Left lobe of liver (tissue), 2 donors: ENCODE measurements around the gene OR11L1. TPM values are rescaled to one million over a fixed set of nuclear protein-coding genes. Genes with fewer than 3 reads are reported as not detected.

Experiments used
- ATAC-seq: fragments of 200-7000 bp; cut with Tn5 transposase; one replicate; pipeline ENCODE4 v1.9.1; 2020; ENCODE audit warnings: mild to moderate bottlenecking, moderate library complexity
- DNase-seq: peaks from one replicate; pipeline ENCODE4 v3.0.0-alpha.2; 2020; ENCODE audit warnings: low spot score
- total RNA-seq: library from RNA; stranded (reverse); gene quantifications from one replicate; pipeline ENCODE4 v1.2.1, GENCODE V29; 2021
- donor health status: DM: no; HTN: no; CAD: no; lungs with moderate emphysema.
- donor health status: DM: no; HTN: yes; CAD: no.

The OR11L1 gene
- total RNA-seq, result not detected

GRCh38 chr1:247841796-247842195, at the start of gene OR11L1:
Gene OR11L1 (minus strand): TSS chr1:247841896. CDS start chr1:247841896, 0 bp downstream.
- ATAC-seq (no peak), DNase-seq (no peak)

- ATAC-seq (no peak), DNase-seq (no peak)
Observed at GRCh38 chr1:247884797-247885413, 43.2 kb upstream of the OR11L1 start.

GRCh38 chr1:247883346-247883745, 41.6 kb upstream of the OR11L1 start:
- ATAC-seq (no peak), DNase-seq (no peak)

GRCh38 chr1:247865416-247865815, 23.7 kb upstream of the OR11L1 start:
- DNase-seq (no peak), ATAC-seq (no peak)

- ATAC-seq (no peak), DNase-seq (no peak)
Observed at GRCh38 chr1:247864644-247865043, 22.9 kb upstream of the OR11L1 start.

- DNase-seq (no peak), ATAC-seq (no peak)
Observed at GRCh38 chr1:247862756-247863155, 21.1 kb upstream of the OR11L1 start.

GRCh38 chr1:247857985-247858619, 16.4 kb upstream of the OR11L1 start:
- no peak for ATAC-seq
- no peak for DNase-seq

GRCh38 chr1:247857069-247857984, 15.6 kb upstream of the OR11L1 start, which contains the start of gene TRIM58:
Gene TRIM58 (plus strand): TSS chr1:247857187. CDS start chr1:247857247, 60 bp downstream.
- ATAC-seq, result peak; percentile 19
- no peak for DNase-seq

GRCh38 chr1:247855911-247856310, 14.2 kb upstream of the OR11L1 start:
- no peak for ATAC-seq
- no peak for DNase-seq

- no peak for ATAC-seq
- no peak for DNase-seq
Observed at GRCh38 chr1:247854899-247855545, 13.3 kb upstream of the OR11L1 start.

- no peak for ATAC-seq
- DNase-seq, result no peak
Observed at GRCh38 chr1:247849616-247850015, 7.9 kb upstream of the OR11L1 start.

- DNase-seq (no peak), ATAC-seq (no peak)
Observed at GRCh38 chr1:247848346-247848745, 6.7 kb upstream of the OR11L1 start.

- no peak for DNase-seq
- no peak for ATAC-seq
Observed at GRCh38 chr1:247845693-247846017, 4.0 kb upstream of the OR11L1 start.

GRCh38 chr1:247845011-247845692, 3.5 kb upstream of the OR11L1 start:
- DNase-seq, result no peak
- ATAC-seq, result no peak

GRCh38 chr1:247843411-247843810, 1.7 kb upstream of the OR11L1 start:
- ATAC-seq (no peak), DNase-seq (no peak)

- DNase-seq (no peak), ATAC-seq (no peak)
Observed at GRCh38 chr1:247840818-247841217, 878 bp downstream of the OR11L1 start.

GRCh38 chr1:247833601-247834000, 8.1 kb downstream of the OR11L1 start:
- DNase-seq (no peak), ATAC-seq (no peak)

- ATAC-seq (no peak), DNase-seq (no peak)
Observed at GRCh38 chr1:247829656-247830055, 12.0 kb downstream of the OR11L1 start.

GRCh38 chr1:247825362-247825761, 16.3 kb downstream of the OR11L1 start:
- DNase-seq, result no peak
- no peak for ATAC-seq

GRCh38 chr1:247824023-247824422, 17.7 kb downstream of the OR11L1 start, which contains the start of gene OR14A16:
Gene OR14A16 (minus strand): TSS chr1:247824119. CDS start chr1:247815729, 8,390 bp downstream.
- no peak for ATAC-seq

GRCh38 chr1:247822060-247822459, 19.6 kb downstream of the OR11L1 start:
- DNase-seq (no peak), ATAC-seq (no peak)

More at GRCh38 chr1:247824023-247824422, 17.7 kb downstream of the OR11L1 start, which contains the start of gene OR14A16:
- no peak for DNase-seq
